K562 (cell line): Measurements from ENCODE around the gene UBN2.

Experiments
- SMC3 ChIP-seq: conservative IDR thresholded peaks from 2 replicates; pipeline ENCODE4 v1.6.1; 2011; ENCODE audit warnings: low read depth, low read length, improper control_type of control experiment; ENCODE audit not compliant: insufficient read depth
- TCF3 ChIP-seq: sonication (generic); formaldehyde crosslinking; IDR thresholded peaks from 2 replicates; pipeline ENCODE4 v1.4.0; 2020; ENCODE audit warnings: mild to moderate bottlenecking, missing genetic modification reagents
- TF ChIP-seq, protein P1 (sequence below), 3 experiments: IDR thresholded peaks in 2 of 3; conservative IDR thresholded peaks in 1 of 3; 2 replicates each; pipeline ENCODE4 v1.5.1; 2011 to 2012; ENCODE audit warnings: low read length in 3 of 3, mild to moderate bottlenecking in 3 of 3, control low read depth in 2 of 3, improper control_type of control experiment in 1 of 3, inconsistent platforms in 1 of 3, low read depth in 1 of 3, mixed read lengths in 1 of 3, moderate library complexity in 1 of 3; ENCODE audit not compliant: insufficient read depth in 2 of 3

DNA sequence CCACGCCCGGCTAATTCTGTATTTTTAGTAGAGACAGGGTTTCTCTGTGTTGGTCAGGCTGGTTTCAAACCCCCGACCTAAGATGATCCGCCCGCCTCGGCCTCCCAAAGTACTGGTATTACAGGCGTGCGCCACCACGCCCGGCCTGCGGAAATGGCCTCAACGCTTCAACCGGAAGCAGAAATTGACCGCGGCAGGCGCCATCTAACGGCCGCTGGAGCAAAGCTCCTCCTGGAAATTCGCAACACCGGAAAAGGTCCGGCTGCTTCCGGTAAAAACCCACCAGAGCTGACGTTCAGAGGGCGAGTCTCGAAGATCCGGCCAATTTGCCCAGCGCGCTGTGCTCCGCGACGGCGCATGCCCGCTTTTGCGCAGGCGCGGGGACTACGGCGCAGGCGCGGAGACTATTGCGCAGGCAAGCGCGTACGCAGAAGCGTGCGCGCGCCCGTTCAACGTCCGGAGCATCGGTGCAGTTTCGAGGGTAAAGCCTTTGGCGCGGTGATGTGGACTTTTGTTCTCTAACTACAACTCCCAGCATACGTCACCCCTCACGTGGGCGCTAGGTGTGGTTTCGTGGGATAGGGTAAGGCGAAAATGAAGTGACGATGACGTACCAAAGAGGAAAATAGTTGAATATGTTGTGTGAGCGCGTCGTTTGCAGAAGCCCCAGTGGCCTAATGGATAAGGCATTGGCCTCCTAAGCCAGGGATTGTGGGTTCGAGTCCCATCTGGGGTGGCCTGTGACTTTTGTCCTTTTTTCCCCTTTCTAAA, 109.2 kb downstream of the UBN2 start:
- TF ChIP-seq TCF3 (no peak; the same call in 1 of the 2 replicates), SMC3 (peak; percentile 40; the same call in 1 of the 2 replicates)
- TF ChIP-seq, protein P1, sequence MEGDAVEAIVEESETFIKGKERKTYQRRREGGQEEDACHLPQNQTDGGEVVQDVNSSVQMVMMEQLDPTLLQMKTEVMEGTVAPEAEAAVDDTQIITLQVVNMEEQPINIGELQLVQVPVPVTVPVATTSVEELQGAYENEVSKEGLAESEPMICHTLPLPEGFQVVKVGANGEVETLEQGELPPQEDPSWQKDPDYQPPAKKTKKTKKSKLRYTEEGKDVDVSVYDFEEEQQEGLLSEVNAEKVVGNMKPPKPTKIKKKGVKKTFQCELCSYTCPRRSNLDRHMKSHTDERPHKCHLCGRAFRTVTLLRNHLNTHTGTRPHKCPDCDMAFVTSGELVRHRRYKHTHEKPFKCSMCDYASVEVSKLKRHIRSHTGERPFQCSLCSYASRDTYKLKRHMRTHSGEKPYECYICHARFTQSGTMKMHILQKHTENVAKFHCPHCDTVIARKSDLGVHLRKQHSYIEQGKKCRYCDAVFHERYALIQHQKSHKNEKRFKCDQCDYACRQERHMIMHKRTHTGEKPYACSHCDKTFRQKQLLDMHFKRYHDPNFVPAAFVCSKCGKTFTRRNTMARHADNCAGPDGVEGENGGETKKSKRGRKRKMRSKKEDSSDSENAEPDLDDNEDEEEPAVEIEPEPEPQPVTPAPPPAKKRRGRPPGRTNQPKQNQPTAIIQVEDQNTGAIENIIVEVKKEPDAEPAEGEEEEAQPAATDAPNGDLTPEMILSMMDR (IDR thresholded peaks at IDR 0.05 in 2 of 3, conservative IDR thresholded peaks at IDR 0.05 in 1 of 3; ENCODE audit: insufficient read depth in 2 of 3, low read depth in 1 of 3, low read length in 3 of 3) = peak; percentile 93 to 95 (median 93)
